HT-29 (cell line): ENCODE measurements around the gene UPF1. TPM values are rescaled to one million over a fixed set of nuclear protein-coding genes. Genes with fewer than 3 reads are reported as not detected.
"Not testable (repeated sequence)": the region's sequence is repeated elsewhere in the genome, so short reads cannot be mapped to it uniquely, and the experiment has no call there.

Experiments used
- DNase-seq: peaks from one replicate; pipeline ENCODE4 v3.0.0-alpha.2; 2015; ENCODE audit warnings: low spot score
- total RNA-seq: library from RNA; depleted of rRNA; stranded (reverse); fragments of >200 nt; shearing (Covaris generic); gene quantifications from 2 replicates; pipeline ENCODE4 v1.2.3, GENCODE V29; 2014

UPF1 gene
- total RNA-seq, 1 experiment from 2014 or later: 79.5 TPM

DNA sequence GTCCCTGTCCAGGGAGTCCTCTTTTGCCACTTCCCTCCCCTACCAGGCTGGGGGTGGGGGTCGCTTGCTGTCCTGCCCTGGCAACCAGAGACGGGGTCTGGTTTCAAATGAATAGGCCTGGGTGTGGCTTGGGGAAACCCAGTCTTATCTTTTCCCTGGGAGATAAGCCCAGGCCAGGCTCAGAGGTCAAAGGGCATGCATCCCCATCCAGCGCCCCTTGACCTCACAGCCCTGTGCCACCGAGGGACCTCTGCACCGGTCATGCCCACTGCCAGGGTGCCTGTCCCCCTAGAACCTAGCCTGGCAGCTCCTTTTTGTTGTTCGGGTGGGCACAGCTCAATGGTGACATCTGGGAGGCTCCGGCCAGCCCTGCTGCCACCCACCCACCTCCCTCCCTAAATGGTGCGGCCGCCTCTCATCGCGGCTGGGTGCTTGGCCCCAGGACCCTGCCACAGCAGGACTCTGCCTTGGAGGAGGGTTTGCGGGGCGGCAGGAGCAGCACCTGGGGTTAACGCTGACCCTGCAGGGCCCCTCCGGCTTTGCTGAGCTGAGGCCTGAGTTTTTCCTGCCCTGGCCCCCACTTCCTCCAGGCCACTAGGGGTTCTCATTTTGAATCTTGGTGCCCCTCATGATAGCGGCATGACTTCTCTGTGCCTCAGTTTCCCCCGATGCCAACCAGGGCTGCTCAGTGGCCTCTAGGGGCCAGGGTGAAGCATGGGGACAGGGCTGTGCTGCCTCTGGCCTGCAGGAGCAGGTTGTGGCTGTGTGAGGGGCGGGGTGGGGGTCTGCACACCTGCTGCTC lies 67.0 kb downstream of the UPF1 start:
- DNase-seq: no peak

DNA sequence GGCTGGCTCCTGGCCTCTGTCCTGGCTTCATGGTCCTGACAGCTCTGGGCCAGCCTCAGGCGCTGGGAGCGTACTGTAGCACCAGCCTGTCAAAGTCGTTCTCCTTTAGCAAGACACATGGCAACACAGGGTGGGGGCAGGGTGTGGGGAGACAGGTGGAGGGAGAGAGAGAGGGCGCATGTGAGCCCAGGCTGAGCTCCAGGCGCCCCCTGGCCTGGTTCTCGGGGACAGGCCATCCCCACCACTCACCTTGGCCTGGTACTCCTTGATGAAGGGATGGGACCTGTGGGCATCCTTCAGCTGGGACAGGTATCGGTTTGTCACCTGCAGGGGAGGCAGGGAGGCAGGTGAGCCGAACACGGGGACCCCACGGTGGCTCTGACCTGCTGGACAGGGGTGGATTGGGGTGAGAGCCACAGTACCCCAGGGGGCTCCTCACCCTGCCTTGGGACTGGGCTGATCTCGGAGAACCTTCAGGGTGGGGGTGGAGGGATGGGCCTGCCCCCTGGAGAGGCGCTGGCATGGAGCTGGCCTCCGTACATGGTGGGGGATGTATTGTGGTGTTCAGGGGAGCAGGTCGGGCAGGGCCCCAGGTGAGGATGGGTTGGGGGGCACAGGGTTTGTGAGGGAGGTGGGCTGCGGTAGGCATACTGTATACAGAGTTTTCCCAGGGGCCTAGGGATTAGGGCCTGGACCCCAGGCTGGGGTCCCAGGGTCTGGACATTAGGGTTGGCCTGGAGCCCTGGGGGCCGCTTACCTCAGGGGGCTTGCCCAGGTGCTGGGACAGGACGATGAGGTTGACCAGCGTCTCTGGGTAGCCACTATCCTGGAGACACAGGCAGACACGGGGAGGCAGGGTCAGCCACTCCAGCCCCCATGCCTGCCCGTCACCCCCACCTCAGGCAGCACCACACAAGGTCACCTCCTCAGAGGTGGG lies 68.1 kb downstream of the UPF1 start:
- DNase-seq: no peak

DNA sequence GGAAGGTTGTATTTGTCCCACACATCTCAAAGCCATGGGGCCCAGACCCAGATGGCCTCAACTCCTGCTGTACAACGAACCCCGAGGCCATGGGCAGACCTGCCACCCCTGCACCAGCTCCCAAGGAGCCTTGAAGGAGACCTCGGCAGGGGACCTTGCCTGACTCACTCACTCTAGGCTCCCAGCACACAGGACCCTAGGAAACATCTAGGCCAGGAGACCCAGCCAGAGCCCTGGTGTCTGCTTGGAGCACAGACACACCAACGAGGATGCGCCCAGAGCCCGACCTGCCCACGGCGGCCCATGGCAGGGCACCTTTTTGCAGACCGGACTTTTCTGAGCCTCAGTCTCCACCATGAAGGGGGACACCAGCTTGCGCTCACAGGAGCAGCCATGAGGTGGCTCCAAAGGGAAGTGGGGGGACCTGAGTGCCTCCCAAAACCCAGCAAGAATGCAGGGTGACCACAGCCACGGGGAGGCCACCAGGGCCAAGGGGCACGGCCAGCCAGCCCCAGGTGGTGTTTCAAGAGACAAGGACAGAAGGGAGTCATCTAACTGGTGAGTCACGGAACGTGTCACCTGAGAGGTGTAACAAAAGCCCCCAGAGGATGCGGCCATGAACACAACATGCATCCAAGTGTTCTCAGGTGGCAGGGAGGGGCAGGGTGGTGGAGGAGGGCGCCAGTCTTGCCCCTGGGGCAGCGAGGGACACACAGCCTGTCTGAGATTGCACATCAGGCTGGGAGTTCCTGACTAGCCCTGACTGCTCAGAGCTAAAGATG lies 69.1 kb downstream of the UPF1 start:
- no peak for DNase-seq

DNA sequence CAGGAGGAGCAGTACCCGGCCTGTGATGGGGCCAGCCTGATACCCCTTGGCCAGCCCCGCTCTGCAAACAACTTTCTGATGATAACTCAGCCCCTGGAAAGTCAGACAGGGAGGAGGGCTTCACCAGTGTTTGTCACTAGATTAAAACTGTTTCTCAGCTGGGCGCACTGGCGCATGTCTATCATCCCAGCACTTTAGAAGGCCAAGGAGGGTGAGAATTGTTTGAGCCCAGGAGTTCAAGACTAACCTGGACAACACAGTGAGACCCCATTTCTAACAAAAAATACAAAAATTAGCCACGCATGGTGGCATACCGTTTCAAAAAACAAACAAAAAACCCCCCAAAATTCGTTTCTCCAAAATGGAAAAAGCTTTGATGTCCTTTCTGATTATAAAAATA lies 69.7 kb downstream of the UPF1 start:
- DNase-seq: no peak

DNA sequence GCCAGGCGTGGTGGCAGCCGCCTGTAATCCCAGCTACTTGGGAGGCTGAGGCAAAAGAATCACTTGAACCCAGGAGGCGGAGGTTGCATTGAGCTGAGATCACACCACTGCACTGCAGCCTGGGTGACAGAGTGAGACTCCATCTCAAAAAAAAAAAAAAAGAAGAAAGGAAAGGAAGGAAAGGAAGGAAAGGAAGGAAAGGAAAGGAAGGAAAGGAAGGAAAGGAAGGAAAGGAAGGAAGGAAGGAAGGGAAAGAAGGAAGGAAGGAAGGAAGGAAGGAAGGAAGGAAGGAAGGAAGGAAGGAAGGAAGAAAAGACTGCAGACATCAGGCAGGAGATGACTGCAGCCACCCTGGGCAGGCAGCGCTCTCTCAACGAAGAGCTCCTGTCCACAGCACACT lies 70.8 kb downstream of the UPF1 start:
- not testable (repeated sequence) for DNase-seq

DNA sequence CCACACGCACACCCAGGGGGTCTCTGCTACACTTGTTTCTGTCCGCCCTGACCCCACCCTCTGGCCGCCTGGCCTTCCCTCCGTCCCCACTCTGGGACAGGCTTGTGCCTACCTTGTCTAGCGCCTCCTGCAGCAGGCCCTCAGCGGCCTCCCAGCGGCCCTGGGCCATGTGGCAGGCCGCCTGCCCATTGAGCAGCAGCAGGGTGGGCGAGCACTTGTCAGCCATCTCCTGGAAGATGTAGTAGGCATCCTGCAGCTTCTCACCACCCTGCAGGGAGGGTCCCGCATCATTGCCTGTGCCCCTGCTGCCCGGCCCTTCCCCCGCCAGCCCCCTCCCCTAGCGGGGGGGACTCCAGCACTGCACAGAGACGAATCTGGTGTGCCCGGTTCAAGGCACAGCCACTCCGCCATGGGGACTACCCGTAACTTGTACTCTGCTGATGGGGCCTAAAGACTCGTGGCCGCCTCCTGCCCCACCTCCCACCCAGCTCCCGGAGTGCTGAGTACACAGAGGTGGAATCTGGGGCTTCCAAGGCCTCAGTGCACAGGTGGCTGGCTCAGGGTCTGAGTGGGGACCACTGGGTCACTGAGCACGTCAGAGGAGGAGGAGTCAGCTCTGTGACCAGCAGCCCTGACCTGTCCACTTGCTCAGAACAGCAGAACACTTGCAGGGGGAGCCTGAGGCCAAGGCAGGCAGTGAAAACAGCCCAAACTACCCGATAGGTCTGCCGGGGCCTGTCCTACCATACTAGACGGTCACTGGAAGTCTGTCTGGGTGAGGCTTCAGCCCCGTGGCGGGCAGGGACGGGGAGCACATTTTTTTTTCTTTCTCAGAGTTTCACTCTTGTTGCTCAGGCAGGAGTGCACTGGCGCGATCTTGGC lies 71.6 kb downstream of the UPF1 start:
- DNase-seq: no peak

DNA sequence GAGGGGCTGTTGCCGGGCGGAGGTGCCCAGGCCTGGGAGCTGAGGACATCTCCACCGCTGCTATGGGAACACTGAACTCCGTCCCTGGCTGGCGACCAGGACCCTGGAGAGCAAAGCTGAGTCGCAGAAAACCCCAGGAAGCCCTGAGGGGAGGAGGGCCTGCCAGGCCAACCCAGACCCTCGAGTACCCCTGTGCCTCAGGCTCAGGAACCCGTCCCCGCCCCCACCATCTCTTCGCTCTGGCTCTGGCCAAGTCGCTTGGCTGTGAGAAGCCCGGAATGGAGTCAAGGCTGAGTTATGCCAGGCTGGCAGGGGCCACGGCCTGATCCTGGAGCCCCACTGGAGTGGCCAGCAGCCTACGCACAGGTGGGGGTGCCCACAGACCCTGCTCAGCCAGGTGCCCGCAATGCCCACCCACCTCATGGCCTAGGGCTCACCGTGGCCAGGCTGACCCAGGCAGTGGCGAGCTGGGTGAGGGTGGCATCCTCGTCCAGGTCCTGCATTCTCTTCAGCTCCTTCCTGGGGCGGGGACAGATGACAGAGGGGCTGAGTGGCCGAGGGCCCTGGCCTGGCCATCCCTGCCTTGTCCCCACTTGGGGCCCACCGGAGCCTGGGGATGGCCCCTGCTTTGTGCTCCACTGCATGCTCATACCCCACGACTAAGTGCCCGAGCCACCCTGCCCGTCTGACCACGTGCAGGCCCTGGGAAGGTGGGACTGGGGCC lies 72.7 kb downstream of the UPF1 start:
- no peak for DNase-seq

DNA sequence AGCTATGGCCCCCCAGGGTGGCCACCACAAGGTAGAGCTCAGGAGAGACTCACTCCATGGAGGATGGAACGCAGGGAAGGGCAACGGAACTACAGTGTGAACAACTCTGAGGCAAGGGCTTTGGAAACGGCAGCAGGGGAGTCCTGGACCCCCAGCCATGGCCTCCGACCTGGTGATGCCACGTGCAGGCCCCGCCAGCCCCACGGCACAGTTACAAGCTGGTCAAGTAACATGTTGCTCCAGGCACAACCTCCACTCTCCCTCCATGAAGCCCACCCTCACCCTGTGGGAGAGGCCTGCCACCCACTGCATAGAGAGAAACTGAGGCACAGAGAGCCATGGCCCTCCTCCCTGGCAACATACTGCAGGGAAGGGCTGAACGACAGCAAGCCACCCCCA lies 73.3 kb downstream of the UPF1 start:
- DNase-seq: no peak

DNA sequence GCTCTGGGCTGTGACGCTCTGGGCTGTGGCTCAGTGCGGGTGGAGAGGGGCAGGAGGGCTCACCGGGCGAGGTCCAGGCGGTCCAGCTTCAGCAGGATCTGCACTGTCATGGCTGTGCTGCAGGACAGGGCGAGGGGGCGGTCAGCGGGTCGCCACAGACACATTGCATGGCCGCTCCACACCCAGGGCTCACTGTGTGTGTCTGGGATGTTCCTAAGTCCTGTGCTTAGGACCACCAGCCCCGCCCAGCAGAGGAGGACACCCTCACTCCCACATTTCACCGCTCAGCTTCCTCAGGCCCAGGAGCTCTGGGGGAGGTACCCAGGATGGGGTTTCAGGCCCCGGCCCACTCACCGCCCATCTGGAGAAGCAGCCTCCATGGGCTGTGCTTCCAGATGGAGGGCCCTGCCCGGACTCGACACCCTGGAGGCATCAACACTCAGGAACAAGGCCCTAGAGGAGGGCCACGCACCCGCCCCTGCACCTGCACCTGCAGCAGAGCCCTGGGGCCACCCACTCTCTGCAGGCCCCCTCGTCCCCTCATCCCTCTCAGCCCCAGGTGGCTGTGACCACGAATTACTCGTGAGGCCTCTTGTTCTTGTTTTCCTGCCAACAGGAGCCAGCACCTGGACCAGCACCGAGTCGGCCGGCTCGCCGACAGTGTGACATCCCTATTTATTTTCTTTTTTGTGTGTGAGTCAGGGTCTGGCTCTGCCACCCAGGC lies 73.9 kb downstream of the UPF1 start:
- DNase-seq: no peak

DNA sequence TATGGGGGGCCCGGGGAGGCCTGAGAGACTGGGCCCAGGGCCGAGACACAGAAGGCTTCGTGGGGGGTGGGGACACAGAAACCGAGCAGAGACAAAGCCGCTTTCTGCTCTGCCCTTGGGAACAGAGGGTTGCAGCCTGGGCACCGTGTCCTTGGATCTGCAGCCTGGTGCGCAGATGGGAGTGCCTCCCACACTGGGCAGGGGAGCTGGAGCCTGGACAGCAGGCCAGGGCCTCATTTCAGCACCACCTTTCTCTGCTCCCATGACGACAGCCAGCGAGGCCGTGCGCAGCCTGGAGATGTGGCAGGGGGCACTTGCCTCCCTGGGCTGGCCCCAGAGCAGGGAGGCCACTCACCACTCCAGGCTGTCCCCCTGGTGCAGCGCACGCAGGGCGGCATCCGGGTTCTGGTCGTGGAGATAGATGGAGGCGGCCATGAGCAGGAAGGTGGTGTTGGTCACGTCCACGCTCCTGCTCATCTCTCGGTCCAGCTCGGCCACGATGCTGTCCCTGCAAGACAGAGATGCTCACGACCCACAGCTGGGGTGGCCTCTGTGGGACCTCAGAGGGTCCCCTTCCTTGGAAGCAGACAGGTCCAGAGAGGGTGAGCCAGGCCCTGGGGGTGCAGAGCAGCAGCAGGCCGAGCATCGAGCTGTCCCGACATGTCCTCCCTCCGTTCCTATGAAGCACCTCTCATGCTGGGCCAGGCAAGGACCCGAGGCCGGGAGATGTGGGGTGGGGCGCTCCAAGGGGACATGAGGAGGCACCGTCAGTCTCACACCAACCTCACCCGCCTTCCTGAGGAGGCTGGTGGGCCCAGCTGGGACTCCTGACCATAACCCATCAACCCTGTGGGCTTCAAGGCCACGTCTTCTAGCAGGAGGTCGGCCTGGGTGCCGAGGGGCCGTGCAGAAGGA lies 75.1 kb downstream of the UPF1 start:
- DNase-seq: no peak

DNA sequence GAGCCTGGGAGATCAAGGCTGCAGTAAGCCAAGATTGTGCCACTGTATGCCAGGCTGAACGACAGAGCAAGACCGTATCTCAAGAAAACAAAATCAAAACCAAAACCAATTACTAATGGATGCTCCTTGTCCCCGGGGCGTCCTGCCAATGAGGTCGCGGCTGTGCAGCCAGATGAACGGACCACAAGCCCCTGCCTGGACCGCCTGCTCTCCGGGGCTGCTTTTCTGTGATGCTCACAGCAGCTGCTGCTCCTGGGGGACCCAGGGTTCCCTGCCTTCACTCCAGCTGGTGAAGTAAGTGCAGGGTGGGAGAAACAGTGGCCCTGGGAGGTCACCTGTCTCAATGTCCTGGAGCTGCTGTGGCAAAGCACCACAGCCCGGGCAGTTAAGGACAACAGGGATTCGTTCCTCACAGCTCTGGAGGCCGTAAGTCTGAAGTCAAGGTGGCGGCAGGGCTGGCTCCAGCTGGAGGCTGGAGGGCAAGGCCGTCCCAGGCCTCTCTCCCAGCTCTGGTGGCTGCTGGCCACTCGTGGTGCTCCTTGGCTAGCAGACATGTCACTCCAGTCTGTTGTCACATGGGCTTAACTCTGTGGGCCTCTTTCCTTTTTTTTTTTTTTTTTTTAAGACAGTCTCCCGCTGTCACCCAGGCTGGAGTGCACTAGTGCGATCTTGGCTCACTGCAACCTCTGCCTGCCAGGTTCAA lies 77.3 kb downstream of the UPF1 start:
- DNase-seq: no peak

DNA sequence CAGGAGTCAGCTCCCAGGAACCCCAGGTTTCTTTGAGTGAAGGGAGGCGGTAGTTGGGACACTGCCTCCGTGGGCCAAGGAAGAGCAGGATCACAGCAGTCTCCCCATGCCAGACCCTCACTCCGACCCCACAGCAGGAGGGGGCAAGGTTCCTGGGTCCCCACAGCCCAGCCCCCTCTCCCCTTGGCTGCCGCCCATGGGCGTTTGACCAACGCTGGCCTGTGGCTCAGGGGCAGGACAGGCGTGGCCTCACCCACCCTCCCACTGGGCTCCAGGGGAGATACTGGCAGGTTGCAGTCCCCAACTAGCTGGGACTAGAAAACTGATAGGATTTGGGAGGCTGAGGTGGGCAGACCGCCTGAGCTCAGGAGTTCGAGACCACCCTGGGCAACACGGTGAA lies 78.3 kb downstream of the UPF1 start:
- DNase-seq: no peak

DNA sequence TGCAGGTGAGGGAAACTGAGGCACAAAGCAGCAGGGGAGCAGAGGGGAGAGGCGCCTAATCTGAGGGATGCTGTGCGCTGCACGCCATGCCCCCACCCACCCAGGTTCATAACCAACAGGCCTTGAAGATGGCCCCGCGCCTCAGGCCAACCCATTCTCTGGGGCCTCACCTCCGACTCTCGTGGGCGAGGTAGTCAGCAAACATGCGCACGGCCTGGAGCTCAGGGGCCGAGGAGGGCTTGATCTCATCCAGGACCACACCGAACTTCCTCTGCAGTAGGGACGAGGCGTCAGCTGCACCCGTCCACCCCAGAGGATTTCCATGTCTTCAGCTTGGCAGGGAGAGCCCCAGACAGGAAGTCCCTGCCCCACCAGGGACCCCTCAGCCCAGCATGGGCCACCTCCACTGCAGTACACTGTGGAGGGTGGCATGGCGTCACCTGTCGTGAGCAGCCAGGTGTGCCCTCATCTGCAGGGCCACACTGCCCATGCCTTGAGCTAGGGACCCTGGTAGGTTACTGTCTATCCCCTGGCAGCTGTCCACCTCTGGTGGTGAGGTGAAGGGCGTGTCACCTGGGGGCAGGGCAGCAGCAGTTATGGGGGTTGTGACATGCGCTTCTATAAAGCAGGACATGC lies 79.2 kb downstream of the UPF1 start:
- no peak for DNase-seq

DNA sequence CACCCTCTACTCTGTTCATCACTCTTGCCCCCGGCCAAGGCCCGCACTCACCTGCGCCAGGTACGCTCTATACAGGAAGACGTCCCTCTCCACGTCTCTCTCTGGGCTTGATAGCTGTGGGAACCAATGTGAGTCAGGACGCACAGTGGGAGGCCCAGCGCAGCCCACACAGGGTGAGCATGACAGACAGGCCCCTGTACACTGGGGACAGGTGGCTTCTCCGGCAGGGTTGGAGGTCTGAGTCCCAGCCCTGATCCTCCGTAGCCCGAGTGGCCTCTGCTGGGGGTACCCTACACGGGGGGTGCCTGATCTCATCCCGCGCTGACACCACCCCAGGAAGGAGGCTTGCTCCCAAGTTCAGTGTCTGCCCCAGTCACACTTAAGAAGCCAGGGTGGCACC lies 81.2 kb downstream of the UPF1 start:
- DNase-seq: no peak

DNA sequence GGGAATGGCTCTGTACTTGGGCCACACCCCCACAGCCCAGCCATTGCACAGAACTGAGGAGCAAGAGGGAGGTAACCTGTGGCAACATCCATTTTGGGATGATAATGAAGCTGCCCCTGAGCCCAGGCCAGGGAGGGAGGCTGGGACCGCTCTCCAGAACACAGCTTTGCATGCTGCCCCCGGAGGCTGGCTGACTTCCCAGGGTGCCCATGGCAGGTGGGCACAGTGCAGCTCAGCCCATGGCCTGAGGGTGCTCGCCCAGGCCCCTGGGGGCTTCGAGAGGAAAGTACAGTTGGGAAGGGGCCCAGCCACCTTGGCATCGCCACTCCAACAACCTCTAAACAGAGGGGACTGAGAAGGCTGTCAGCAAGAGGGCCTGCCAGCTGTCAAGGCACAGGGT lies 81.7 kb downstream of the UPF1 start:
- DNase-seq: no peak

DNA sequence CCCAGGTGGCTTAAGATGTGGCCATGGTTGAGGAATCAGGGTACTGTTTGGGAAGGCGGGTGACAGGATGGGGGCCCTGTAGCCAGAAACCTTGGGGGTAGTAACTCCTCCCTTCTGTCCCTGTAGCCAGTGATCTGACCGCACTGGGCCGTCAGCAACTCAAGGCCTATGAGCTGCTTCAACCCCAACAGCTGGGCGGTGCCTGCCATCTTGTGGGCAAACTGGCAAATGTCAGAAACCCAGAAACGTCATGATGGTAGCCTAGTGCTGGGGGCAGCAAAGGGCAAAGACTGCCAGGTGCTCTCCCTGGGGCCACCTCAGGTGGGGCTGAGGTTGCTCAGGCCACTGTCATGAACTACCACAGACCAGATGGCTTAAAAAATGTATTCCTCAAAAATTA lies 83.9 kb downstream of the UPF1 start:
- peak; percentile 54 for DNase-seq

DNA sequence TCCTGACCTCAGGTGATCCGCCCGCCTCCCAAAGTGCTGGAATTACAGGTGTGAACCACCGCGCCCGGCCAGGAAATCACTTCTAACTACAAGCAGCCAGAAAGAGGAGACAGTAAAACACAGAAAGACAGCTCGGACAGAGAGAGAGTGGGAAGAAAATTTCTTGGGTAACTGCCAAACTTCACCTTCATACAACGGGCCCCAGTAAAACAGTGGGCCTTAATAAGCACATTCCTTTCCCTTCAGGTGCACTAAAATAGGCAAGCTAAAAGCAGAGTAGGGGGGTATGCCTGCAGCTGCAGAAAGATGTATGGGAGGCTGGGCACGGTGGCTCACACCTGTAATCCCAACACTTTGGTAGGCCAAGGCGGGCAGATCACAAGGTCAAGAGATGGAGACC lies 85.8 kb downstream of the UPF1 start:
- DNase-seq: not testable (repeated sequence)
